K562 (cell line): ENCODE data around the gene ZNF672. TPM values are rescaled to one million over a fixed set of nuclear protein-coding genes. Genes with fewer than 3 reads are reported as not detected.

Experiments used
- CHD2 ChIP-seq: IDR thresholded peaks from 2 replicates; pipeline ENCODE4 v1.6.1; 2011; ENCODE audit warnings: low read depth, low read length
- EP300 ChIP-seq: IDR thresholded peaks from 2 replicates; pipeline ENCODE4 v1.6.1; 2012; ENCODE audit warnings: low read length, improper control_type of control experiment
- FOSL1 ChIP-seq: fragments of 200-800 bp; sonication (Bioruptor generic); conservative IDR thresholded peaks from 2 replicates; pipeline ENCODE4 v1.6.1; 2016; ENCODE audit warnings: missing genetic modification characterization, missing compliant biosample characterization
- NFE2L1 ChIP-seq: fragments of 450-650 bp; IDR thresholded peaks from 2 replicates; pipeline ENCODE4 v1.6.1; 2016; ENCODE audit warnings: missing genetic modification characterization, low read depth, mild to moderate bottlenecking, missing compliant biosample characterization, moderate library complexity, borderline replicate concordance
- POU5F1 ChIP-seq: fragments of 150-350 bp; IDR thresholded peaks from 2 replicates; pipeline ENCODE4 v1.6.1; 2014; ENCODE audit warnings: borderline replicate concordance, low read length, low read depth, mild to moderate bottlenecking; ENCODE audit not compliant: partially characterized antibody
- PTTG1 ChIP-seq: fragments of 450-650 bp; IDR thresholded peaks from 2 replicates; pipeline ENCODE4 v1.6.1; 2016; ENCODE audit warnings: low read depth, mild to moderate bottlenecking, missing genetic modification characterization, missing compliant biosample characterization
- RBM34 ChIP-seq: fragments of 200-400 bp; formaldehyde crosslinking; IDR thresholded peaks from 2 replicates; pipeline ENCODE4 v1.6.1; 2018; ENCODE audit warnings: low read length, borderline replicate concordance; ENCODE audit not compliant: insufficient read depth
- RFX5 ChIP-seq: IDR thresholded peaks from 2 replicates; pipeline ENCODE4 v1.6.1; 2011; ENCODE audit warnings: low read depth, mild to moderate bottlenecking, improper control_type of control experiment, low read length
- SAP30 ChIP-seq: fragments of 200-600 bp; sonication (generic); IDR thresholded peaks from 2 replicates; pipeline ENCODE4 v1.6.1; 2012; ENCODE audit warnings: borderline replicate concordance, low read depth, mild to moderate bottlenecking, moderate library complexity, low read length, control low read depth, inconsistent platforms; ENCODE audit not compliant: insufficient read depth, poor library complexity, severe bottlenecking
- TAF1 ChIP-seq: IDR thresholded peaks from 2 replicates; pipeline ENCODE4 v1.6.1; 2011; ENCODE audit warnings: mild to moderate bottlenecking, low read length, moderate library complexity; ENCODE audit not compliant: insufficient read depth, control insufficient read depth, severe bottlenecking; ENCODE audit errors: extremely low read depth
- TRIM24 ChIP-seq, 2 experiments: fragments of 450-650 bp; IDR thresholded peaks; 2 replicates each; pipeline ENCODE4 v1.6.1; 2016
- TRIM28 ChIP-seq: fragments of 450-650 bp; IDR thresholded peaks from 2 replicates; pipeline ENCODE4 v1.6.1; 2017
- ZNF274 ChIP-seq: IDR thresholded peaks from 2 replicates; pipeline ENCODE4 v1.6.1; 2011; ENCODE audit warnings: low read depth, mild to moderate bottlenecking, low read length, moderate library complexity, borderline replicate concordance
- polyA plus RNA-seq, 8 experiments: library from polyadenylated mRNA; depleted of rRNA in 4 of 8; stranded (reverse) in 5 of 8; unstranded in 3 of 8; fragments of >200 nt; fragmentation: Nextera tagmentation in 2 of 8; fragmentation: Illumina TruSeq in 1 of 8; extraction: Ambion mirVana in 2 of 8; extraction: Trizol in 1 of 8; gene quantifications; 2 replicates each; pipeline versions ENCODE4 v1.2.1 to v1.2.3, GENCODE V29; 2011 to 2014; ENCODE audit warnings: inconsistent platforms in 1 of 8, missing spikeins in 1 of 8
- total RNA-seq, 7 experiments: library from RNA; depleted of rRNA in 6 of 7; stranded (reverse); fragments of >200 nt in 6 of 7; fragmentation: Illumina TruSeq in 2 of 7; extraction: Trizol in 2 of 7; gene quantifications; 2 replicates each; pipeline versions ENCODE4 v1.2.1 to v1.2.3, GENCODE V29; 2011 to 2021; ENCODE audit warnings: low replicate concordance in 1 of 7
- TF ChIP-seq, protein P1 (sequence below): fragments of 450-650 bp; IDR thresholded peaks from 2 replicates; pipeline ENCODE4 v1.6.1; 2017; ENCODE audit warnings: antibody characterized with exemption
- TF ChIP-seq, protein P2 (sequence below), 2 experiments: fragments of 450-650 bp; conservative IDR thresholded peaks; 2 replicates each; pipeline ENCODE4 v1.6.1; 2017; ENCODE audit warnings: mild to moderate bottlenecking in 2 of 2, moderate library complexity in 2 of 2
- TF ChIP-seq, protein P3 (sequence below): sonication (generic); formaldehyde crosslinking; IDR thresholded peaks from 2 replicates; pipeline ENCODE4 v1.8.1; 2023; ENCODE audit warnings: mild to moderate bottlenecking, missing genetic modification reagents
- TF ChIP-seq, protein P4 (sequence below): fragments of 450-650 bp; IDR thresholded peaks from 2 replicates; pipeline ENCODE4 v1.6.1; 2018; ENCODE audit warnings: mild to moderate bottlenecking, low read depth; ENCODE audit not compliant: partially characterized antibody
- TF ChIP-seq, protein P5 (sequence below): fragments of 250-450 bp; sonication (Bioruptor Pico); IDR thresholded peaks from 2 replicates; pipeline ENCODE4 v1.4.0; 2020; ENCODE audit warnings: mild to moderate bottlenecking, moderate library complexity

The ZNF672 gene
- total and polyA plus RNA-seq, 9 of the 15 experiments (the other 6 are each of a cell fraction or from before 2014, with no cell fraction given), result 1.9 to 57.9 (median 24.1) TPM

DNA sequence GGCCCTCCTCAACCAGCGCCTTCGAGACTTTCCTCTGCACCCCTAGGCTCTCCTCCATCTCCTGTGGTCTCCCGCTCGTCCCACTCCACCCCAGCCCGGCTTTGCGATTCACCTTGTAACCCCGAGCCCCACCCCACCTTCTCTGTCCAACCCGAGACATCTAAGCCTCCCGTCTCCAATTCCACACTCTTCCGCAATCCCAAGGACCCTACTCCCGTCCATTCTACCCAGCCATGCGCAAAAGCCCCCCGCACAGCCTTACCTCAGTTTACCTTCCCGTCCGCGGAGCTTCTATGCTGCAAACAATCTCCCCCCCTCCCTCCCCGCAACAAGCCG, 12.5 kb upstream of the ZNF672 start (continued):
- TF ChIP-seq TRIM24 (IDR thresholded peaks at IDR 0.05) (peak in 1 of 2 experiments; percentile 8; a peak in 1 of 4 replicates), RFX5 (no peak), PTTG1 (tag) (no peak), RBM34 (no peak), NFE2L1 (tag) (no peak), POU5F1 (no peak), TRIM28 (no peak), ZNF274 (no peak), SAP30 (no peak), TAF1 (no peak), CHD2 (no peak), EP300 (no peak; the same call in 1 of the 2 replicates), FOSL1 (tag) (no peak)
- TF ChIP-seq, protein P1, sequence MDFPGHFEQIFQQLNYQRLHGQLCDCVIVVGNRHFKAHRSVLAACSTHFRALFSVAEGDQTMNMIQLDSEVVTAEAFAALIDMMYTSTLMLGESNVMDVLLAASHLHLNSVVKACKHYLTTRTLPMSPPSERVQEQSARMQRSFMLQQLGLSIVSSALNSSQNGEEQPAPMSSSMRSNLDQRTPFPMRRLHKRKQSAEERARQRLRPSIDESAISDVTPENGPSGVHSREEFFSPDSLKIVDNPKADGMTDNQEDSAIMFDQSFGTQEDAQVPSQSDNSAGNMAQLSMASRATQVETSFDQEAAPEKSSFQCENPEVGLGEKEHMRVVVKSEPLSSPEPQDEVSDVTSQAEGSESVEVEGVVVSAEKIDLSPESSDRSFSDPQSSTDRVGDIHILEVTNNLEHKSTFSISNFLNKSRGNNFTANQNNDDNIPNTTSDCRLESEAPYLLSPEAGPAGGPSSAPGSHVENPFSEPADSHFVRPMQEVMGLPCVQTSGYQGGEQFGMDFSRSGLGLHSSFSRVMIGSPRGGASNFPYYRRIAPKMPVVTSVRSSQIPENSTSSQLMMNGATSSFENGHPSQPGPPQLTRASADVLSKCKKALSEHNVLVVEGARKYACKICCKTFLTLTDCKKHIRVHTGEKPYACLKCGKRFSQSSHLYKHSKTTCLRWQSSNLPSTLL, result peak; percentile 52; the same call in 1 of the 2 replicates
- TF ChIP-seq, protein P2, sequence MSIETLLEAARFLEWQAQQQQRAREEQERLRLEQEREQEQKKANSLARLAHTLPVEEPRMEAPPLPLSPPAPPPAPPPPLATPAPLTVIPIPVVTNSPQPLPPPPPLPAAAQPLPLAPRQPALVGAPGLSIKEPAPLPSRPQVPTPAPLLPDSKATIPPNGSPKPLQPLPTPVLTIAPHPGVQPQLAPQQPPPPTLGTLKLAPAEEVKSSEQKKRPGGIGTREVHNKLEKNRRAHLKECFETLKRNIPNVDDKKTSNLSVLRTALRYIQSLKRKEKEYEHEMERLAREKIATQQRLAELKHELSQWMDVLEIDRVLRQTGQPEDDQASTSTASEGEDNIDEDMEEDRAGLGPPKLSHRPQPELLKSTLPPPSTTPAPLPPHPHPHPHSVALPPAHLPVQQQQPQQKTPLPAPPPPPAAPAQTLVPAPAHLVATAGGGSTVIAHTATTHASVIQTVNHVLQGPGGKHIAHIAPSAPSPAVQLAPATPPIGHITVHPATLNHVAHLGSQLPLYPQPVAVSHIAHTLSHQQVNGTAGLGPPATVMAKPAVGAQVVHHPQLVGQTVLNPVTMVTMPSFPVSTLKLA (conservative IDR thresholded peaks at IDR 0.05), result no peak
- TF ChIP-seq, protein P3, sequence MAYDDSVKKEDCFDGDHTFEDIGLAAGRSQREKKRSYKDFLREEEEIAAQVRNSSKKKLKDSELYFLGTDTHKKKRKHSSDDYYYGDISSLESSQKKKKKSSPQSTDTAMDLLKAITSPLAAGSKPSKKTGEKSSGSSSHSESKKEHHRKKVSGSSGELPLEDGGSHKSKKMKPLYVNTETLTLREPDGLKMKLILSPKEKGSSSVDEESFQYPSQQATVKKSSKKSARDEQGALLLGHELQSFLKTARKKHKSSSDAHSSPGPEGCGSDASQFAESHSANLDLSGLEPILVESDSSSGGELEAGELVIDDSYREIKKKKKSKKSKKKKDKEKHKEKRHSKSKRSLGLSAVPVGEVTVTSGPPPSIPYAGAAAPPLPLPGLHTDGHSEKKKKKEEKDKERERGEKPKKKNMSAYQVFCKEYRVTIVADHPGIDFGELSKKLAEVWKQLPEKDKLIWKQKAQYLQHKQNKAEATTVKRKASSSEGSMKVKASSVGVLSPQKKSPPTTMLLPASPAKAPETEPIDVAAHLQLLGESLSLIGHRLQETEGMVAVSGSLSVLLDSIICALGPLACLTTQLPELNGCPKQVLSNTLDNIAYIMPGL, result 0 out of 2 replicates have a peak, but pooled peaks have one; percentile 12
- TF ChIP-seq, protein P4, sequence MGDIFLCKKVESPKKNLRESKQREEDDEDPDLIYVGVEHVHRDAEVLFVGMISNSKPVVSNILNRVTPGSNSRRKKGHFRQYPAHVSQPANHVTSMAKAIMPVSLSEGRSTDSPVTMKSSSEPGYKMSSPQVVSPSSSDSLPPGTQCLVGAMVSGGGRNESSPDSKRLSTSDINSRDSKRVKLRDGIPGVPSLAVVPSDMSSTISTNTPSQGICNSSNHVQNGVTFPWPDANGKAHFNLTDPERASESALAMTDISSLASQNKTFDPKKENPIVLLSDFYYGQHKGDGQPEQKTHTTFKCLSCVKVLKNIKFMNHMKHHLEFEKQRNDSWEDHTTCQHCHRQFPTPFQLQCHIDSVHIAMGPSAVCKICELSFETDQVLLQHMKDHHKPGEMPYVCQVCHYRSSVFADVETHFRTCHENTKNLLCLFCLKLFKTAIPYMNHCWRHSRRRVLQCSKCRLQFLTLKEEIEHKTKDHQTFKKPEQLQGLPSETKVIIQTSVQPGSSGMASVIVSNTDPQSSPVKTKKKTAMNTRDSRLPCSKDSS, result no peak
- TF ChIP-seq, protein P5, sequence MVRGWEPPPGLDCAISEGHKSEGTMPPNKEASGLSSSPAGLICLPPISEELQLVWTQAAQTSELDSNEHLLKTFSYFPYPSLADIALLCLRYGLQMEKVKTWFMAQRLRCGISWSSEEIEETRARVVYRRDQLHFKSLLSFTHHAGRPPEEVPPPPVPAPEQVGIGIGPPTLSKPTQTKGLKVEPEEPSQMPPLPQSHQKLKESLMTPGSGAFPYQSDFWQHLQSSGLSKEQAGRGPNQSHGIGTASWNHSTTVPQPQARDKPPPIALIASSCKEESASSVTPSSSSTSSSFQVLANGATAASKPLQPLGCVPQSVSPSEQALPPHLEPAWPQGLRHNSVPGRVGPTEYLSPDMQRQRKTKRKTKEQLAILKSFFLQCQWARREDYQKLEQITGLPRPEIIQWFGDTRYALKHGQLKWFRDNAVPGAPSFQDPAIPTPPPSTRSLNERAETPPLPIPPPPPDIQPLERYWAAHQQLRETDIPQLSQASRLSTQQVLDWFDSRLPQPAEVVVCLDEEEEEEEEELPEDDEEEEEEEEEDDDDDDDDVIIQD, result no peak
